HepG2 (cell line): ENCODE results near the gene UNC5A. TPM values are rescaled to one million over a fixed set of nuclear protein-coding genes. Genes with fewer than 3 reads are reported as not detected.

Experiments
- ATAC-seq: fragments of 200-7000 bp; cut with Tn5 transposase; 3 replicates; pipeline ENCODE4 v1.9.1; 2020; ENCODE audit warnings: mild to moderate bottlenecking, moderate library complexity
- BruUV-seq: library from RNA; stranded (reverse); fragments of 400-500 nt; replicated peaks from 2 replicates; lab custom pipeline; 2021; lab: Mats Ljungman, UMichigan
- CTCF ChIA-PET: fragments of 300-600 bp; formaldehyde crosslinking; extraction: SDS; loops from one replicate; lab custom pipeline; 2021; ENCODE audit warnings: low total read pairs, inconsistent platforms, low intra/inter-chr PET ratio; lab: Yijun Ruan, JAX
- POLR2A ChIA-PET: fragments of 350-600 bp; sonication (Branson Sonifier 250); formaldehyde crosslinking; loops from one replicate; lab custom pipeline; 2020; ENCODE audit warnings: antibody characterized with exemption, inconsistent platforms; lab: Yijun Ruan, JAX
- DNase-seq: peaks from one replicate; pipeline ENCODE4 v3.0.0-alpha.2; 2015; ENCODE audit warnings: low spot score
- FAIRE-seq: peaks from 3 replicates; lab custom pipeline; 2011; peaks lifted over from hg19 to GRCh38; lab: Jason Lieb, UNC
- H2AFZ ChIP-seq: one replicate; pipeline ENCODE4 v1.6.1; 2011; ENCODE audit warnings: low read length, inconsistent platforms
- H3K27ac ChIP-seq: fragments of 300-600 bp; 3 replicates; pipeline ENCODE4 v1.8.0; 2011; ENCODE audit warnings: mixed run types, mild to moderate bottlenecking, mixed read lengths, low read length, inconsistent platforms; ENCODE audit not compliant: insufficient read depth; ENCODE audit errors: extremely low read length
- H3K27me3 ChIP-seq, 2 experiments: fragments of 200-600 bp in 1 of 2; 2 replicates in 1 of 2; 3 replicates in 1 of 2; pipeline versions ENCODE4 v1.6.0 to v1.8.0; 2011; ENCODE audit warnings: low read length in 2 of 2, mild to moderate bottlenecking in 2 of 2, moderate library complexity in 2 of 2, inconsistent platforms in 1 of 2; ENCODE audit not compliant: insufficient read depth in 2 of 2, control insufficient read depth in 1 of 2
- H3K36me3 ChIP-seq, 2 experiments: fragments of 200-600 bp in 1 of 2; replicated peaks in 1 of 2; 2 replicates in 1 of 2; 3 replicates in 1 of 2; pipeline versions ENCODE4 v1.5.1 to v1.8.0; 2011; ENCODE audit warnings: low read length in 2 of 2, inconsistent platforms in 1 of 2; ENCODE audit not compliant: insufficient read depth in 2 of 2, control insufficient read depth in 1 of 2
- H3K4me1 ChIP-seq: 2 replicates; pipeline ENCODE4 v1.5.1; 2012; ENCODE audit warnings: low read length, inconsistent platforms; ENCODE audit not compliant: insufficient read depth
- H3K4me2 ChIP-seq: 2 replicates; pipeline ENCODE4 v1.6.0; 2011; ENCODE audit warnings: low read depth, low read length, inconsistent platforms
- H3K4me3 ChIP-seq, 3 experiments: fragments of 200-600 bp in 1 of 3; sonication (generic), shearing (Covaris generic) in 1 of 3; replicated peaks in 1 of 3; 2 replicates each; pipeline ENCODE4 v1.5.1; 2011 to 2016; ENCODE audit warnings: low read length in 3 of 3, inconsistent platforms in 2 of 3, low read depth in 2 of 3, mild to moderate bottlenecking in 2 of 3, control low read depth in 1 of 3, mixed read lengths in 1 of 3; ENCODE audit not compliant: insufficient read depth in 1 of 3
- H3K79me2 ChIP-seq: one replicate; pipeline ENCODE4 v1.6.1; 2011; ENCODE audit warnings: low read length, inconsistent platforms; ENCODE audit not compliant: insufficient read depth
- H3K9ac ChIP-seq: 2 replicates; pipeline ENCODE4 v1.6.0; 2011; ENCODE audit warnings: mild to moderate bottlenecking, low read depth, low read length, inconsistent platforms; ENCODE audit not compliant: insufficient read depth
- H3K9me3 ChIP-seq: 2 replicates; pipeline ENCODE4 v1.5.1; 2012; ENCODE audit warnings: mild to moderate bottlenecking, low read length
- H4K20me1 ChIP-seq: 2 replicates; pipeline ENCODE4 v1.6.0; 2011; ENCODE audit warnings: inconsistent platforms, mild to moderate bottlenecking, low read length, moderate library complexity; ENCODE audit not compliant: insufficient read depth
- ARNT2 ChIP-seq: sonication (generic); formaldehyde crosslinking; IDR thresholded peaks from 2 replicates; pipeline ENCODE4 v1.8.0; 2022; ENCODE audit warnings: mild to moderate bottlenecking, low read depth, missing genetic modification reagents, moderate library complexity
- DNMT1 ChIP-seq: sonication (generic); formaldehyde crosslinking; IDR thresholded peaks from 2 replicates; pipeline ENCODE4 v1.5.1; 2020; ENCODE audit warnings: mild to moderate bottlenecking, missing genetic modification reagents
- GATAD2A ChIP-seq: IDR thresholded peaks from 2 replicates; pipeline ENCODE4 v1.6.1; 2016
- GZF1 ChIP-seq: sonication (generic); formaldehyde crosslinking; IDR thresholded peaks from 2 replicates; pipeline ENCODE4 v1.5.1; 2020; ENCODE audit warnings: mild to moderate bottlenecking, missing genetic modification reagents
- PHF5A ChIP-seq: IDR thresholded peaks from one replicate; pipeline ENCODE4 v1.6.1; 2018; ENCODE audit warnings: low read depth, missing genetic modification reagents; ENCODE audit not compliant: unreplicated experiment
- PLRG1 ChIP-seq: fragments of 450-650 bp; conservative IDR thresholded peaks from 2 replicates; pipeline ENCODE4 v1.6.1; 2016
- TBX3 ChIP-seq: fragments of 450-650 bp; IDR thresholded peaks from 2 replicates; pipeline ENCODE4 v1.6.1; 2017; ENCODE audit warnings: antibody characterized with exemption, mild to moderate bottlenecking, inconsistent platforms, borderline replicate concordance
- ZBTB37 ChIP-seq: sonication (generic); formaldehyde crosslinking; IDR thresholded peaks from 2 replicates; pipeline ENCODE4 v1.4.0; 2020; ENCODE audit warnings: mild to moderate bottlenecking, missing genetic modification reagents
- ZKSCAN5 ChIP-seq: sonication (generic); formaldehyde crosslinking; IDR thresholded peaks from 2 replicates; pipeline ENCODE4 v1.5.1; 2020; ENCODE audit warnings: mild to moderate bottlenecking, missing genetic modification reagents
- ZNF180 ChIP-seq: sonication (generic); formaldehyde crosslinking; IDR thresholded peaks from 2 replicates; pipeline ENCODE4 v1.4.0; 2020; ENCODE audit warnings: low read depth, missing genetic modification reagents, borderline replicate concordance
- ZNF276 ChIP-seq: sonication (generic); formaldehyde crosslinking; IDR thresholded peaks from 2 replicates; pipeline ENCODE4 v1.4.0; 2020; ENCODE audit warnings: mild to moderate bottlenecking, low read depth, missing genetic modification reagents
- ZNF576 ChIP-seq: sonication (generic); formaldehyde crosslinking; IDR thresholded peaks from 2 replicates; pipeline ENCODE4 v1.4.0; 2020; ENCODE audit warnings: mild to moderate bottlenecking, missing genetic modification reagents
- ZNF619 ChIP-seq: sonication (generic); formaldehyde crosslinking; IDR thresholded peaks from 2 replicates; pipeline ENCODE4 v1.4.0; 2020; ENCODE audit warnings: mild to moderate bottlenecking, missing genetic modification reagents
- ZNF7 ChIP-seq: IDR thresholded peaks from 2 replicates; pipeline ENCODE4 v1.6.1; 2016; ENCODE audit warnings: missing biosample characterization, missing genetic modification reagents
- ZSCAN31 ChIP-seq: sonication (generic); formaldehyde crosslinking; IDR thresholded peaks from 2 replicates; pipeline ENCODE4 v1.5.0; 2020; ENCODE audit warnings: low read depth, mild to moderate bottlenecking, missing genetic modification reagents
- WGBS: methylation state at CpG from one replicate; pipeline ENCODE4 v1.1.6; 2017; ENCODE audit warnings: low lambda C conversion rate; 5-methylcytosine and 5-hydroxymethylcytosine counted together
- in situ Hi-C: cut with HindIII; loops from 2 replicates; pipeline ENCODE4 v1.10.0; 2017; ENCODE audit warnings: low pct_unique_long_range_greater_than_20kb; ENCODE audit not compliant: extremely low pct_ligation_motif_present
- intact Hi-C: fragments of 100-400 bp; cut with micrococcal nuclease; formaldehyde crosslinking; loops from one replicate; pipeline ENCODE4 v1.10.0; 2022; ENCODE audit not compliant: unreplicated experiment
- polyA plus RNA-seq, 8 experiments: library from polyadenylated mRNA; depleted of rRNA in 3 of 8; stranded (reverse) in 7 of 8; unstranded in 1 of 8; fragments of >200 nt; fragmentation: Illumina TruSeq in 4 of 8; extraction: Trizol in 4 of 8; gene quantifications; 2 replicates each; pipeline versions ENCODE4 v1.2.1 to v1.2.3, GENCODE V29; 2011 to 2016; ENCODE audit warnings: low read depth in 4 of 8, missing spikeins in 1 of 8, mixed read lengths in 1 of 8; ENCODE audit not compliant: insufficient read depth in 1 of 8
- total RNA-seq, 5 experiments: library from RNA; depleted of rRNA; stranded (reverse); fragments of >200 nt; fragmentation: Illumina TruSeq; extraction: Trizol; gene quantifications; 2 replicates each; pipeline ENCODE4 v1.2.3, GENCODE V29; 2016; ENCODE audit warnings: low read depth in 1 of 5

Gene UNC5A
- total and polyA plus RNA-seq, 2 of the 13 experiments (the other 11 are each of a cell fraction or from before 2014, with no cell fraction given): not detected

- no peak for FAIRE-seq
- no peak for ATAC-seq
- H3K9me3 ChIP-seq: no peaks in the 10 kb centered on the region
- no peak overlapping the region for H3K9ac ChIP-seq
- H3K4me1 ChIP-seq: peaks cover 9% of the 10 kb centered on the region; the same call in 1 of the 2 replicates
- ChIA-PET POLR2A (no interaction called here), CTCF (no interaction called here)
- H3K79me2 ChIP-seq: no peaks in the 10 kb centered on the region
- H3K36me3 ChIP-seq: no peaks in the 10 kb centered on the region
- peaks cover 1 to 11% of the 10 kb centered on the region in 2 experiments for H3K27me3 ChIP-seq
- H3K27ac ChIP-seq: no peak overlapping the region
- no peak for TF ChIP-seq PLRG1
- TF ChIP-seq, all 625 proteins: peak for 0
- 0% methylated on average over 2 of the region's 3 CpGs for WGBS
- H3K4me3 ChIP-seq: no peak overlapping the region
- intact Hi-C loops (no loop called here), in situ Hi-C loops (no loop called here)
- no peak overlapping the region for H2AFZ ChIP-seq
- DNase-seq: no peak
- H4K20me1 ChIP-seq: peaks cover 9% of the 10 kb centered on the region; the same call in 1 of the 2 replicates
- BruUV-seq: no TSS peak
- H3K4me2 ChIP-seq: no peak overlapping the region
Observed at GRCh38 chr5:176835918-176836317, 25.6 kb downstream of the UNC5A start.

- Histone ChIP-seq H3K27me3 (peaks cover 1 to 19% of the 10 kb centered on the region in 2 experiments), H3K4me1 (peaks cover 6% of the 10 kb centered on the region; the same call in 1 of the 2 replicates), H3K4me2 (no peak overlapping the region), H3K36me3 (no peaks in the 10 kb centered on the region), H3K9me3 (no peaks in the 10 kb centered on the region), H3K79me2 (no peaks in the 10 kb centered on the region), H3K27ac (no peak overlapping the region), H4K20me1 (peaks cover 9% of the 10 kb centered on the region; the same call in 1 of the 2 replicates), H2AFZ (no peak overlapping the region), H3K9ac (no peak overlapping the region), H3K4me3 (no peak overlapping the region)
- CTCF ChIA-PET: no interaction called here
- ATAC-seq (no peak), DNase-seq (no peak), FAIRE-seq (no peak)
- no TSS peak for BruUV-seq
- intact Hi-C loops: no loop called here
- POLR2A ChIA-PET: no interaction called here
- 30% methylated on average over 11 of the region's 15 CpGs for WGBS
- in situ Hi-C loops: no loop called here
- no peak for TF ChIP-seq ZNF276 (CRISPR knock-in tag)
- TF ChIP-seq ZSCAN31: no peak
- no peak for TF ChIP-seq GZF1
- TF ChIP-seq ZBTB37 (CRISPR knock-in tag): no peak
- TF ChIP-seq DNMT1: no peak
- TF ChIP-seq ZKSCAN5 (CRISPR knock-in tag): no peak
- TF ChIP-seq PHF5A: no peak
- TF ChIP-seq ZNF7 (CRISPR knock-in tag): no peak
- no peak for TF ChIP-seq ZNF576 (CRISPR knock-in tag)
- TF ChIP-seq ZNF619: no peak
- TF ChIP-seq TBX3: no peak
- no peak for TF ChIP-seq ARNT2
- TF ChIP-seq GATAD2A (CRISPR knock-in tag): no peak
- TF ChIP-seq ZNF180: no peak
Observed at GRCh38 chr5:176836811-176837706, 26.7 kb downstream of the UNC5A start.
